ENCODE results near the gene NUDT22. TPM values are rescaled to one million over a fixed set of nuclear protein-coding genes. Genes with fewer than 3 reads are reported as not detected.

Gene NUDT22
- polyA plus RNA-seq, 1 donor from 2014 or later: 47.3 TPM

GRCh38 chr11:64246871-64247728 lies 21.0 kb downstream of the NUDT22 start, which contains the start of gene PPP1R14B:
PPP1R14B (minus strand) TSS chr11:64246943; CDS start chr11:64246673, 270 bp downstream.
- Histone ChIP-seq H3K4me3 (ENCODE audit: low read length) (peak within 1 kb of the TSS; percentile 99), H3F3A (ENCODE audit: insufficient read depth, low read length, poor library complexity, severe bottlenecking) (no peaks in the 10 kb centered on the region), H3K79me2 (replicated peaks; ENCODE audit: insufficient read depth, low read length) (peaks cover 13% of the 10 kb centered on the region), H2AFZ (ENCODE audit: low read depth, low read length) (peak within 1 kb of the TSS; percentile 49), H3K9ac (ENCODE audit: low read length) (peak within 1 kb of the TSS; percentile 85), H3K27me3 (ENCODE audit: insufficient read depth, low read depth, low read length) (peaks cover 8% of the 10 kb centered on the region), H3K36me3 (ENCODE audit: insufficient read depth, low read length) (no peaks in the 10 kb centered on the region), H3K9me2 (ENCODE audit: insufficient read depth, low read length) (no peaks in the 10 kb centered on the region), H4K20me1 (ENCODE audit: insufficient read depth) (no peaks in the 10 kb centered on the region), H3K4me2 (ENCODE audit: low read length) (peak within 1 kb of the TSS; percentile 89), H3K27ac (ENCODE audit: low read length) (peak within 1 kb of the TSS; percentile 81), H3K9me3 (ENCODE audit: low read length) (no peaks in the 10 kb centered on the region)
- peak; percentile 94 for TF ChIP-seq MXI1 (conservative IDR thresholded peaks at IDR 0.05; ENCODE audit: poor library complexity, severe bottlenecking)
- no peak for TF ChIP-seq SMC3 (conservative IDR thresholded peaks at IDR 0.05; ENCODE audit: poor library complexity)
- TF ChIP-seq RAD21 (conservative IDR thresholded peaks at IDR 0.05): no peak
- peak; percentile 19 for TF ChIP-seq REST (IDR thresholded peaks at IDR 0.05; ENCODE audit: borderline replicate concordance)
- TF ChIP-seq TAF1 (IDR thresholded peaks at IDR 0.05; ENCODE audit: low read depth): peak; percentile 29
- TF ChIP-seq EZH2 (IDR thresholded peaks at IDR 0.05; ENCODE audit: borderline replicate concordance, insufficient read depth, low read length, poor library complexity, severe bottlenecking): no peak
- TF ChIP-seq, protein P1, sequence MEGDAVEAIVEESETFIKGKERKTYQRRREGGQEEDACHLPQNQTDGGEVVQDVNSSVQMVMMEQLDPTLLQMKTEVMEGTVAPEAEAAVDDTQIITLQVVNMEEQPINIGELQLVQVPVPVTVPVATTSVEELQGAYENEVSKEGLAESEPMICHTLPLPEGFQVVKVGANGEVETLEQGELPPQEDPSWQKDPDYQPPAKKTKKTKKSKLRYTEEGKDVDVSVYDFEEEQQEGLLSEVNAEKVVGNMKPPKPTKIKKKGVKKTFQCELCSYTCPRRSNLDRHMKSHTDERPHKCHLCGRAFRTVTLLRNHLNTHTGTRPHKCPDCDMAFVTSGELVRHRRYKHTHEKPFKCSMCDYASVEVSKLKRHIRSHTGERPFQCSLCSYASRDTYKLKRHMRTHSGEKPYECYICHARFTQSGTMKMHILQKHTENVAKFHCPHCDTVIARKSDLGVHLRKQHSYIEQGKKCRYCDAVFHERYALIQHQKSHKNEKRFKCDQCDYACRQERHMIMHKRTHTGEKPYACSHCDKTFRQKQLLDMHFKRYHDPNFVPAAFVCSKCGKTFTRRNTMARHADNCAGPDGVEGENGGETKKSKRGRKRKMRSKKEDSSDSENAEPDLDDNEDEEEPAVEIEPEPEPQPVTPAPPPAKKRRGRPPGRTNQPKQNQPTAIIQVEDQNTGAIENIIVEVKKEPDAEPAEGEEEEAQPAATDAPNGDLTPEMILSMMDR (IDR thresholded peaks at IDR 0.05; ENCODE audit: poor library complexity, severe bottlenecking): peak; percentile 51
- TF ChIP-seq EP300 (conservative IDR thresholded peaks at IDR 0.05; ENCODE audit: poor library complexity, severe bottlenecking): no peak
- peak; percentile 69 for TF ChIP-seq POLR2AphosphoS5 (IDR thresholded peaks at IDR 0.05)

DNA sequence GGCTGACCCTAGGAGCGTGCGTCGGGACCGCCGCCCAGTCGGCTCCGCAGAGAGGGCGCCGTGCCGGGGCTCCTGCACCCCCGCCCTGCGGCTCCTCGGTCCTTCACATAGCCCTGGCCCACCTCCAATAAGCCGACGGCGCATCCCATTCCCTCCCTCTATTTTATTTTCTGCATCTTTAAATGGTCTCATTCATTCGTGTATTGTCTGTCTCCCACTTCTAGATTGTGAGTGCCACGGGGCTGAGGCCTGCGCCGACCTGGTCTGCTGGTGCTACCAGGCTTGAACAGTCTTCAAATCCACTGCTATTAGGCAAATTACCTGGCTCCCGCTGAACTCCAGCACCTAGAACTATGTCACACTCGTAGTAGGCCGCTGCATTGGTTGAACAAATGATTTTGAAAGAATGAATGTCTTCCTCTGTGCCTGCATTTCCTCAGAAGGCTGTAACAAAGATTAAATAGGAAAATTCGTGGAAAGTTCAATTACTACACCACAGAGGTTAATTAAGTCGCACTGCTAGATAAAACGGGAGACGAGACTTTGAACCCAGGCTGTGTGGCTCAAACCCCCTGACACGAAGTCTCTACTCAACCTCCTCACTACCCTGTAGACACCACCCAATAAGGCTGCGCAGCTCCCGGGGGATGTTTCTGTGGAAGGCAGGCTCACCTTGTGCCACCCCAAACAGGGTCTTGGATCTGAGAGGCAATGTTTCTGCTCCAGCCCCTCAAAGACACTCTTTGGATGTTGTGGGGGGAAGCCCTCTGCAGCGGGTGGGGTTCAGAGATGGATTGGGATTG lies 21.9 kb downstream of the NUDT22 start:
- no peaks in the 10 kb centered on the region for H3F3A ChIP-seq (ENCODE audit: insufficient read depth, low read length, poor library complexity, severe bottlenecking)
- peak overlapping the region; percentile 85 for H3K9ac ChIP-seq (ENCODE audit: low read length)
- no peak overlapping the region for H3K4me2 ChIP-seq (ENCODE audit: low read length)
- H3K36me3 ChIP-seq (ENCODE audit: insufficient read depth, low read length): no peaks in the 10 kb centered on the region
- H3K4me3 ChIP-seq (ENCODE audit: low read length): peak overlapping the region; percentile 84
- no peak overlapping the region for H3K27ac ChIP-seq (ENCODE audit: low read length)
- no peaks in the 10 kb centered on the region for H3K9me2 ChIP-seq (ENCODE audit: insufficient read depth, low read length)
- H2AFZ ChIP-seq (ENCODE audit: low read depth, low read length): no peak overlapping the region
- peaks cover 13% of the 10 kb centered on the region for H3K79me2 ChIP-seq (replicated peaks; ENCODE audit: insufficient read depth, low read length)
- no peaks in the 10 kb centered on the region for H4K20me1 ChIP-seq (ENCODE audit: insufficient read depth)
- TF ChIP-seq SMC3 (conservative IDR thresholded peaks at IDR 0.05; ENCODE audit: poor library complexity) (no peak), TAF1 (IDR thresholded peaks at IDR 0.05; ENCODE audit: low read depth) (peak; percentile 14), EP300 (conservative IDR thresholded peaks at IDR 0.05; ENCODE audit: poor library complexity, severe bottlenecking) (no peak)
- TF ChIP-seq, protein P1 (IDR thresholded peaks at IDR 0.05; ENCODE audit: poor library complexity, severe bottlenecking): no peak
- H3K27me3 ChIP-seq (ENCODE audit: insufficient read depth, low read depth, low read length): peaks cover 8% of the 10 kb centered on the region
- no peaks in the 10 kb centered on the region for H3K9me3 ChIP-seq (ENCODE audit: low read length)

Measured in neural cell (in vitro differentiated cells).